HepG2 (cell line): ENCODE results near the gene SDK1. TPM values are rescaled to one million over a fixed set of nuclear protein-coding genes. Genes with fewer than 3 reads are reported as not detected.

Source experiments
- ATAC-seq: fragments of 200-7000 bp; cut with Tn5 transposase; 3 replicates; pipeline ENCODE4 v1.9.1; 2020; ENCODE audit warnings: mild to moderate bottlenecking, moderate library complexity
- BruUV-seq: library from RNA; stranded (reverse); fragments of 400-500 nt; replicated peaks from 2 replicates; lab custom pipeline; 2021; lab: Mats Ljungman, UMichigan
- CTCF ChIA-PET: fragments of 300-600 bp; formaldehyde crosslinking; extraction: SDS; loops from one replicate; lab custom pipeline; 2021; ENCODE audit warnings: low total read pairs, inconsistent platforms, low intra/inter-chr PET ratio; lab: Yijun Ruan, JAX
- POLR2A ChIA-PET: fragments of 350-600 bp; sonication (Branson Sonifier 250); formaldehyde crosslinking; loops from one replicate; lab custom pipeline; 2020; ENCODE audit warnings: antibody characterized with exemption, inconsistent platforms; lab: Yijun Ruan, JAX
- DNase-seq: peaks from one replicate; pipeline ENCODE4 v3.0.0-alpha.2; 2015; ENCODE audit warnings: low spot score
- FAIRE-seq: peaks from 3 replicates; lab custom pipeline; 2011; peaks lifted over from hg19 to GRCh38; lab: Jason Lieb, UNC
- H2AFZ ChIP-seq: one replicate; pipeline ENCODE4 v1.6.1; 2011; ENCODE audit warnings: low read length, inconsistent platforms
- H3K27ac ChIP-seq: fragments of 300-600 bp; 3 replicates; pipeline ENCODE4 v1.8.0; 2011; ENCODE audit warnings: mixed run types, mild to moderate bottlenecking, mixed read lengths, low read length, inconsistent platforms; ENCODE audit not compliant: insufficient read depth; ENCODE audit errors: extremely low read length
- H3K27me3 ChIP-seq, 2 experiments: fragments of 200-600 bp in 1 of 2; 2 replicates in 1 of 2; 3 replicates in 1 of 2; pipeline versions ENCODE4 v1.6.0 to v1.8.0; 2011; ENCODE audit warnings: low read length in 2 of 2, mild to moderate bottlenecking in 2 of 2, moderate library complexity in 2 of 2, inconsistent platforms in 1 of 2; ENCODE audit not compliant: insufficient read depth in 2 of 2, control insufficient read depth in 1 of 2
- H3K36me3 ChIP-seq, 2 experiments: fragments of 200-600 bp in 1 of 2; replicated peaks in 1 of 2; 2 replicates in 1 of 2; 3 replicates in 1 of 2; pipeline versions ENCODE4 v1.5.1 to v1.8.0; 2011; ENCODE audit warnings: low read length in 2 of 2, inconsistent platforms in 1 of 2; ENCODE audit not compliant: insufficient read depth in 2 of 2, control insufficient read depth in 1 of 2
- H3K4me1 ChIP-seq: 2 replicates; pipeline ENCODE4 v1.5.1; 2012; ENCODE audit warnings: low read length, inconsistent platforms; ENCODE audit not compliant: insufficient read depth
- H3K4me2 ChIP-seq: 2 replicates; pipeline ENCODE4 v1.6.0; 2011; ENCODE audit warnings: low read depth, low read length, inconsistent platforms
- H3K4me3 ChIP-seq, 3 experiments: fragments of 200-600 bp in 1 of 3; sonication (generic), shearing (Covaris generic) in 1 of 3; replicated peaks in 1 of 3; 2 replicates each; pipeline ENCODE4 v1.5.1; 2011 to 2016; ENCODE audit warnings: low read length in 3 of 3, inconsistent platforms in 2 of 3, low read depth in 2 of 3, mild to moderate bottlenecking in 2 of 3, control low read depth in 1 of 3, mixed read lengths in 1 of 3; ENCODE audit not compliant: insufficient read depth in 1 of 3
- H3K79me2 ChIP-seq: one replicate; pipeline ENCODE4 v1.6.1; 2011; ENCODE audit warnings: low read length, inconsistent platforms; ENCODE audit not compliant: insufficient read depth
- H3K9ac ChIP-seq: 2 replicates; pipeline ENCODE4 v1.6.0; 2011; ENCODE audit warnings: mild to moderate bottlenecking, low read depth, low read length, inconsistent platforms; ENCODE audit not compliant: insufficient read depth
- H3K9me3 ChIP-seq: 2 replicates; pipeline ENCODE4 v1.5.1; 2012; ENCODE audit warnings: mild to moderate bottlenecking, low read length
- H4K20me1 ChIP-seq: 2 replicates; pipeline ENCODE4 v1.6.0; 2011; ENCODE audit warnings: inconsistent platforms, mild to moderate bottlenecking, low read length, moderate library complexity; ENCODE audit not compliant: insufficient read depth
- ATF7 ChIP-seq, 2 experiments: fragments of 450-650 bp in 1 of 2; sonication (generic) in 1 of 2; formaldehyde crosslinking in 1 of 2; IDR thresholded peaks; 2 replicates each; pipeline versions ENCODE4 v1.4.0 to v1.6.1; 2016 to 2020; ENCODE audit warnings: antibody characterized with exemption in 1 of 2, mild to moderate bottlenecking in 1 of 2, missing genetic modification reagents in 1 of 2
- BHLHE40 ChIP-seq: IDR thresholded peaks from 2 replicates; pipeline ENCODE4 v1.6.1; 2011; ENCODE audit warnings: low read length, improper control_type of control experiment
- CHD4 ChIP-seq: fragments of 200-600 bp; sonication (generic); IDR thresholded peaks from 2 replicates; pipeline ENCODE4 v1.7.0; 2017; ENCODE audit warnings: mild to moderate bottlenecking, low read length, borderline replicate concordance
- GPBP1L1 ChIP-seq: sonication (generic); formaldehyde crosslinking; IDR thresholded peaks from 2 replicates; pipeline ENCODE4 v1.5.0; 2020; ENCODE audit warnings: mild to moderate bottlenecking, missing genetic modification reagents
- KDM5B ChIP-seq: sonication (generic); formaldehyde crosslinking; IDR thresholded peaks from 2 replicates; pipeline ENCODE4 v1.4.0; 2020; ENCODE audit warnings: missing genetic modification reagents, mild to moderate bottlenecking, borderline replicate concordance
- KLF9 ChIP-seq: IDR thresholded peaks from 2 replicates; pipeline ENCODE4 v1.6.1; 2016; ENCODE audit warnings: low read depth
- MIER2 ChIP-seq: IDR thresholded peaks from 2 replicates; pipeline ENCODE4 v1.6.1; 2016; ENCODE audit warnings: missing biosample characterization, missing genetic modification reagents
- NFE2L1 ChIP-seq: sonication (generic); formaldehyde crosslinking; IDR thresholded peaks from 2 replicates; pipeline ENCODE4 v1.4.0; 2020; ENCODE audit warnings: missing genetic modification reagents, mild to moderate bottlenecking, borderline replicate concordance
- NR1H2 ChIP-seq: sonication (generic); formaldehyde crosslinking; IDR thresholded peaks from 2 replicates; pipeline ENCODE4 v1.8.1; 2022; ENCODE audit warnings: low read depth, missing genetic modification reagents, borderline replicate concordance
- PCBP1 ChIP-seq: fragments of 200-400 bp; formaldehyde crosslinking; IDR thresholded peaks from 2 replicates; pipeline ENCODE4 v1.6.1; 2017; ENCODE audit warnings: mild to moderate bottlenecking, low read depth, low read length, borderline replicate concordance
- TFE3 ChIP-seq: IDR thresholded peaks from 2 replicates; pipeline ENCODE4 v1.6.1; 2016
- ZBTB7B ChIP-seq: sonication (generic); formaldehyde crosslinking; IDR thresholded peaks from 2 replicates; pipeline ENCODE4 v1.4.0; 2020; ENCODE audit warnings: missing genetic modification reagents
- ZNF207 ChIP-seq: fragments of 450-650 bp; IDR thresholded peaks from 2 replicates; pipeline ENCODE4 v1.6.1; 2016; ENCODE audit warnings: antibody characterized with exemption, borderline replicate concordance
- ZNF382 ChIP-seq: sonication (generic); formaldehyde crosslinking; IDR thresholded peaks from 2 replicates; pipeline ENCODE4 v1.5.0; 2020; ENCODE audit warnings: missing genetic modification reagents, mild to moderate bottlenecking, borderline replicate concordance
- ZSCAN22 ChIP-seq: sonication (generic); formaldehyde crosslinking; IDR thresholded peaks from 2 replicates; pipeline ENCODE4 v1.4.0; 2020; ENCODE audit warnings: mild to moderate bottlenecking, missing genetic modification reagents
- ZSCAN29 ChIP-seq: sonication (generic); formaldehyde crosslinking; conservative IDR thresholded peaks from 2 replicates; pipeline ENCODE4 v1.4.0; 2020; ENCODE audit warnings: mild to moderate bottlenecking, missing genetic modification reagents
- ZXDC ChIP-seq: sonication (generic); formaldehyde crosslinking; IDR thresholded peaks from 2 replicates; pipeline ENCODE4 v1.5.0; 2020; ENCODE audit warnings: mild to moderate bottlenecking, missing genetic modification reagents
- WGBS: methylation state at CpG from one replicate; pipeline ENCODE4 v1.1.6; 2017; ENCODE audit warnings: low lambda C conversion rate; 5-methylcytosine and 5-hydroxymethylcytosine counted together
- in situ Hi-C: cut with HindIII; loops from 2 replicates; pipeline ENCODE4 v1.10.0; 2017; ENCODE audit warnings: low pct_unique_long_range_greater_than_20kb; ENCODE audit not compliant: extremely low pct_ligation_motif_present
- intact Hi-C: fragments of 100-400 bp; cut with micrococcal nuclease; formaldehyde crosslinking; loops from one replicate; pipeline ENCODE4 v1.10.0; 2022; ENCODE audit not compliant: unreplicated experiment
- polyA plus RNA-seq, 8 experiments: library from polyadenylated mRNA; depleted of rRNA in 3 of 8; stranded (reverse) in 7 of 8; unstranded in 1 of 8; fragments of >200 nt; fragmentation: Illumina TruSeq in 4 of 8; extraction: Trizol in 4 of 8; gene quantifications; 2 replicates each; pipeline versions ENCODE4 v1.2.1 to v1.2.3, GENCODE V29; 2011 to 2016; ENCODE audit warnings: low read depth in 4 of 8, missing spikeins in 1 of 8, mixed read lengths in 1 of 8; ENCODE audit not compliant: insufficient read depth in 1 of 8
- total RNA-seq, 5 experiments: library from RNA; depleted of rRNA; stranded (reverse); fragments of >200 nt; fragmentation: Illumina TruSeq; extraction: Trizol; gene quantifications; 2 replicates each; pipeline ENCODE4 v1.2.3, GENCODE V29; 2016; ENCODE audit warnings: low read depth in 1 of 5

The SDK1 gene
- total and polyA plus RNA-seq, 2 of the 13 experiments (the other 11 are each of a cell fraction or from before 2014, with no cell fraction given) = 0.35 to 2.4 TPM

GRCh38 chr7:3959364-3959763 lies 658.3 kb downstream of the SDK1 start:
- ChIA-PET POLR2A (no interaction called here), CTCF (no interaction called here)
- Histone ChIP-seq H3K27ac (no peak overlapping the region), H3K4me1 (peaks cover 23% of the 10 kb centered on the region), H3K4me2 (no peak overlapping the region), H4K20me1 (no peaks in the 10 kb centered on the region), H3K9ac (no peak overlapping the region), H2AFZ (no peak overlapping the region), H3K36me3 (no peaks in the 10 kb centered on the region), H3K9me3 (no peaks in the 10 kb centered on the region), H3K4me3 (no peak overlapping the region), H3K79me2 (no peaks in the 10 kb centered on the region), H3K27me3 (no peaks in the 10 kb centered on the region)
- 91% methylated on average over 6 of the region's 6 CpGs for WGBS
- DNase-seq (no peak), FAIRE-seq (no peak), ATAC-seq (no peak)
- BruUV-seq = no TSS peak
- TF ChIP-seq BHLHE40 = no peak
- TF ChIP-seq ZSCAN29 = no peak
- no peak for TF ChIP-seq ZSCAN22 (CRISPR knock-in tag)
- TF ChIP-seq KLF9 (CRISPR knock-in tag) = no peak
- no peak for TF ChIP-seq TFE3 (CRISPR knock-in tag)
- no peak for TF ChIP-seq ATF7 (IDR thresholded peaks at IDR 0.05)
- no peak for TF ChIP-seq ATF7 (CRISPR knock-in tag; IDR thresholded peaks at IDR 0.05)
- no peak for TF ChIP-seq ZBTB7B
- no peak for TF ChIP-seq KDM5B (CRISPR knock-in tag)
- TF ChIP-seq ZNF207 = no peak
- no peak for TF ChIP-seq ZXDC (CRISPR knock-in tag)
- no peak for TF ChIP-seq PCBP1
- no peak for TF ChIP-seq CHD4
- no peak for TF ChIP-seq MIER2 (CRISPR knock-in tag)
- no peak for TF ChIP-seq NFE2L1 (CRISPR knock-in tag)
- no peak for TF ChIP-seq NR1H2 (CRISPR knock-in tag)
- TF ChIP-seq ZNF382 = no peak
- no peak for TF ChIP-seq GPBP1L1 (CRISPR knock-in tag)
- in situ Hi-C loops = no loop called here
- intact Hi-C loops = no loop called here
